Measurements from ENCODE around the gene GPC6. TPM values are rescaled to one million over a fixed set of nuclear protein-coding genes. Genes with fewer than 3 reads are reported as not detected.

Gene GPC6
- polyA plus RNA-seq, 4 donors: 0.22 to 45.0 (median 1.4) TPM

- Histone ChIP-seq H3K4me3 (ENCODE audit: low read depth in 1 of 3, low read length in 3 of 3) (no peak overlapping the region), H3K4me1 (ENCODE audit: control insufficient read depth in 3 of 3, insufficient read depth in 2 of 3, low read depth in 1 of 3, low read length in 2 of 3) (no peaks in the 10 kb centered on the region), H3K27ac (ENCODE audit: low read depth in 1 of 3, low read length in 2 of 3) (no peak overlapping the region), H3K27me3 (ENCODE audit: control insufficient read depth in 3 of 3, insufficient read depth in 3 of 3, low read length in 3 of 3) (no peaks in the 10 kb centered on the region), H3K9me3 (ENCODE audit: control insufficient read depth in 2 of 2, insufficient read depth in 1 of 2, low read depth in 1 of 2, low read length in 1 of 2) (peaks cover 0 to 6% of the 10 kb centered on the region in 2 donors), H3K36me3 (ENCODE audit: control insufficient read depth in 3 of 3, insufficient read depth in 2 of 3, low read depth in 1 of 3, low read length in 3 of 3) (no peaks in the 10 kb centered on the region)
- 83 to 91% (median 87%) methylated on average over 7 of the region's 7 CpGs for WGBS, 3 donors
- DNase-seq (no peak), FAIRE-seq (no peak)
Observed at GRCh38 chr13:93249364-93250306, 23.0 kb downstream of the GPC6 start.

DNA sequence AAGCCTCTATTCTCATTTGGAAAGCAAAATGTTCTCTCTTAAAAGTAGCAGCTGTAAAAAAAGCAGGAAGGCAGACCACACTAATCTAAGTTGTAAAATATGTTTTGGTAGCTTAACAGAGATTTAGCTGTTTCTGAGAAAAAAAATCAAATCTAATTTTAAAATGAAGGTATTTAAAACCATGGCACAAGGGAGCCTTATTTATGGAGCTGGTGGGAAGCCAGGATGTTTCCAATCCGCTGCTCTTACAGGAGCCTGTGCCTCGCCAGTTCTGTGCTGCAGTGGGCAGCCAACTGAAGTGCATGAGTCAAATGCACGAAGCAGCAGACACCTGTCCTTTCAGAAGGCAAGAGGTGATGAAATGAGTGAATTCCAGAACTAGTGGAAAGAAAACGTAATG is 28.2 kb downstream of the GPC6 start:
- WGBS, 3 donors: 64 to 74% (median 68%) methylated on average over 4 of the region's 4 CpGs

GRCh38 chr13:93256998-93257397 is 30.4 kb downstream of the GPC6 start:
- WGBS, 3 donors: 66 to 88% (median 73%) methylated on average over 2 of the region's 2 CpGs
- FAIRE-seq (no peak), DNase-seq (no peak)
- Histone ChIP-seq H3K36me3 (ENCODE audit: control insufficient read depth in 3 of 3, insufficient read depth in 2 of 3, low read depth in 1 of 3, low read length in 3 of 3) (no peaks in the 10 kb centered on the region), H3K27ac (ENCODE audit: low read depth in 1 of 3, low read length in 2 of 3) (no peak overlapping the region), H3K4me1 (ENCODE audit: control insufficient read depth in 3 of 3, insufficient read depth in 2 of 3, low read depth in 1 of 3, low read length in 2 of 3) (no peaks in the 10 kb centered on the region), H3K27me3 (ENCODE audit: control insufficient read depth in 3 of 3, insufficient read depth in 3 of 3, low read length in 3 of 3) (no peaks in the 10 kb centered on the region), H3K4me3 (ENCODE audit: low read depth in 1 of 3, low read length in 3 of 3) (no peak overlapping the region), H3K9me3 (ENCODE audit: control insufficient read depth in 2 of 2, insufficient read depth in 1 of 2, low read depth in 1 of 2, low read length in 1 of 2) (no peaks in the 10 kb centered on the region)

More for the DNA sequence above, 28.2 kb downstream of the GPC6 start:
- Histone ChIP-seq H3K27me3 (ENCODE audit: control insufficient read depth in 3 of 3, insufficient read depth in 3 of 3, low read length in 3 of 3) (no peaks in the 10 kb centered on the region), H3K4me1 (ENCODE audit: control insufficient read depth in 3 of 3, insufficient read depth in 2 of 3, low read depth in 1 of 3, low read length in 2 of 3) (no peaks in the 10 kb centered on the region), H3K27ac (ENCODE audit: low read depth in 1 of 3, low read length in 2 of 3) (no peak overlapping the region), H3K36me3 (ENCODE audit: control insufficient read depth in 3 of 3, insufficient read depth in 2 of 3, low read depth in 1 of 3, low read length in 3 of 3) (no peaks in the 10 kb centered on the region), H3K9me3 (ENCODE audit: control insufficient read depth in 2 of 2, insufficient read depth in 1 of 2, low read depth in 1 of 2, low read length in 1 of 2) (peaks cover 0 to 3% of the 10 kb centered on the region in 2 donors), H3K4me3 (ENCODE audit: low read depth in 1 of 3, low read length in 3 of 3) (no peak overlapping the region)
- FAIRE-seq (no peak), DNase-seq (no peak)

DNA sequence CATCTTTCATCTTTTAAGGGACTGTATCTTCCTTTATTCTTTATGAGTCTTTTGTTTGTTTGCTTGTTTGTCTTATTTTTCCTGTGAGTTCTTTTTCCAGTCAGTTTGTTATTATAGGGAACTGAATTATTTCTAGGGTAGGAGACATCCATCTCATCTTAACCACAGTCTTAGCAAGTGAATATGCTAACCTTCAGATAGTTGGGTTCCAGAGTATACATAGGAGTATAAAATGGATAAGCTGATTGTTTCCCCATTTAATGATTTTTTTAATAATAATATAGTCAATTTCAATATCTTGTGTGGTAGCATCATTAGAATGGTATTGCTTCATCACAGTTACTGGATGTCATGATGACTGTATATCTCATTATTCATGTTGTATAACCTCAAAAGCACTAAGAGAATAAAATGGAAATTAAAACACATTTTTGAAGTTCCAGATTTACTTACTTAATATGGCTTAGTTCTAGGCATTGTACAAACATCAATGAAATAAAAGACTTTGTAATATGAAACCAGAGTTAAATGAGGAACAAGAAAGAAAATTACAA is 33.0 kb downstream of the GPC6 start:
- FAIRE-seq (no peak), DNase-seq (no peak)
- H3K4me3 ChIP-seq (ENCODE audit: low read depth in 1 of 3, low read length in 3 of 3): no peak overlapping the region
- H3K27ac ChIP-seq (ENCODE audit: low read depth in 1 of 3, low read length in 2 of 3): no peak overlapping the region
- no peaks in the 10 kb centered on the region for H3K27me3 ChIP-seq (ENCODE audit: control insufficient read depth in 3 of 3, insufficient read depth in 3 of 3, low read length in 3 of 3)
- H3K9me3 ChIP-seq (ENCODE audit: control insufficient read depth in 2 of 2, insufficient read depth in 1 of 2, low read depth in 1 of 2, low read length in 1 of 2): no peaks in the 10 kb centered on the region
- no peaks in the 10 kb centered on the region for H3K4me1 ChIP-seq (ENCODE audit: control insufficient read depth in 3 of 3, insufficient read depth in 2 of 3, low read depth in 1 of 3, low read length in 2 of 3)
- H3K36me3 ChIP-seq (ENCODE audit: control insufficient read depth in 3 of 3, insufficient read depth in 2 of 3, low read depth in 1 of 3, low read length in 3 of 3): peaks cover 0 to 3% (median 0%) of the 10 kb centered on the region in 3 donors

- Histone ChIP-seq H3K4me3 (ENCODE audit: low read depth in 1 of 3, low read length in 3 of 3) (no peak overlapping the region), H3K27me3 (ENCODE audit: control insufficient read depth in 3 of 3, insufficient read depth in 3 of 3, low read length in 3 of 3) (no peaks in the 10 kb centered on the region), H3K9me3 (ENCODE audit: control insufficient read depth in 2 of 2, insufficient read depth in 1 of 2, low read depth in 1 of 2, low read length in 1 of 2) (no peaks in the 10 kb centered on the region), H3K27ac (ENCODE audit: low read depth in 1 of 3, low read length in 2 of 3) (no peak overlapping the region), H3K36me3 (ENCODE audit: control insufficient read depth in 3 of 3, insufficient read depth in 2 of 3, low read depth in 1 of 3, low read length in 3 of 3) (peaks cover 0 to 3% (median 0%) of the 10 kb centered on the region in 3 donors), H3K4me1 (ENCODE audit: control insufficient read depth in 3 of 3, insufficient read depth in 2 of 3, low read depth in 1 of 3, low read length in 2 of 3) (no peaks in the 10 kb centered on the region)
- no peak for DNase-seq
- 89 to 96% (median 93%) methylated on average over 1 of the region's 1 CpG for WGBS, 3 donors
- no peak for FAIRE-seq
Observed at GRCh38 chr13:93260591-93260990, 34.0 kb downstream of the GPC6 start.

DNA sequence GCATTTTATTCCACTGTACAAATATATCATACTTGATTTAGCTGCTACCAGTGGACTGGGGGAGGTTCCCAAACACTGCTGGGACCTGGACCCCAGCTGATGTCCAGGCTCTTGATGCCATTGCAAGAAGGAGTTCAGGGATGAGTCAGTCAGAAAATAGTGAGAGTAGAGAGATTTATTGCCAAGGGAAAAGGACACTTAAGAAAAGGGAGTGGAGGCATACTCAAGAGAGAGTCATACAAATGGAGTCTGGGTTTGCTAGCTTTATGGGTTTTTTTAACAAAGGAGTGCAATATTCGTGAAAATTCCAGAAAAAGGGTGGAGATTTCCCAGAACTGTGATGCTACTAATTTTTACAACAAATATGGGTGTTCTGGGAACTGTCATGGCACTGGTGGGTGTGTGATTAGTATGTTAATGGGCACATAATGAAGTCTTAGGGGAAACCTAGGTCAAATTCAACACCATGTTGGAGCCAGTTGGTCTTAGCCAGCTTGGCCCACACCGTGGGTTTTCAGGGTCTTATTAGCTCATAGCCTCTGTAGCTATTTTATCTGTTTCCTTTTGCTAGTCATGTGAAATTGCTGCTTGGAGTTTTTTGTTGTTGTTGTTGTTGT is 36.2 kb downstream of the GPC6 start:
- Histone ChIP-seq H3K4me3 (ENCODE audit: low read depth in 1 of 3, low read length in 3 of 3) (no peak overlapping the region), H3K9me3 (ENCODE audit: control insufficient read depth in 2 of 2, insufficient read depth in 1 of 2, low read depth in 1 of 2, low read length in 1 of 2) (no peaks in the 10 kb centered on the region), H3K36me3 (ENCODE audit: control insufficient read depth in 3 of 3, insufficient read depth in 2 of 3, low read depth in 1 of 3, low read length in 3 of 3) (peaks cover 0 to 3% (median 0%) of the 10 kb centered on the region in 3 donors), H3K27ac (ENCODE audit: low read depth in 1 of 3, low read length in 2 of 3) (no peak overlapping the region), H3K4me1 (ENCODE audit: control insufficient read depth in 3 of 3, insufficient read depth in 2 of 3, low read depth in 1 of 3, low read length in 2 of 3) (no peaks in the 10 kb centered on the region), H3K27me3 (ENCODE audit: control insufficient read depth in 3 of 3, insufficient read depth in 3 of 3, low read length in 3 of 3) (no peaks in the 10 kb centered on the region)
- DNase-seq: no peak
- FAIRE-seq: no peak
- 32 to 64% (median 48%) methylated on average over 2 of the region's 2 CpGs for WGBS, 3 donors

DNA sequence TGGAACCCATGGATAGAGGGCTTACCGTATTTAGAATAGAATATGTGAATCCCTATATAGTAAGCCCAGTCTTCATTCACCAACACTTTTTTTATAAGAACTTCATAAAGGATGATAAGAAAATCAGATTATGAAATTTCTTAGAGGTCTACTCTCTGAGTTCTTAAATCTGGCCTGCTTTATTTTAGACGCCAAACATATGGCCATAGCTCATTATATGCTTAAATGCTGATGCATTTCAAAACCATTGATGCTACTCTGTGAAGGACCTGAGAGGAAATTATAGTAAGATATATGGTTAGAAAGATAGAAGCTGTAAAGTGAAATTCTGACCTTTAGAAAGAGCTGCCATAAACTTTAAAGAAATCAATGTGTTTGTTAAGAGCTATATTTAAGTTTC is 38.3 kb downstream of the GPC6 start:
- Histone ChIP-seq H3K4me1 (ENCODE audit: control insufficient read depth in 3 of 3, insufficient read depth in 2 of 3, low read depth in 1 of 3, low read length in 2 of 3) (no peaks in the 10 kb centered on the region), H3K4me3 (ENCODE audit: low read depth in 1 of 3, low read length in 3 of 3) (no peak overlapping the region), H3K9me3 (ENCODE audit: control insufficient read depth in 2 of 2, insufficient read depth in 1 of 2, low read depth in 1 of 2, low read length in 1 of 2) (no peaks in the 10 kb centered on the region), H3K36me3 (ENCODE audit: control insufficient read depth in 3 of 3, insufficient read depth in 2 of 3, low read depth in 1 of 3, low read length in 3 of 3) (peaks cover 0 to 3% (median 0%) of the 10 kb centered on the region in 3 donors), H3K27ac (ENCODE audit: low read depth in 1 of 3, low read length in 2 of 3) (no peak overlapping the region), H3K27me3 (ENCODE audit: control insufficient read depth in 3 of 3, insufficient read depth in 3 of 3, low read length in 3 of 3) (no peaks in the 10 kb centered on the region)
- 90 to 97% (median 95%) methylated on average over 2 of the region's 2 CpGs for WGBS, 3 donors
- FAIRE-seq (no peak), DNase-seq (no peak)

DNA sequence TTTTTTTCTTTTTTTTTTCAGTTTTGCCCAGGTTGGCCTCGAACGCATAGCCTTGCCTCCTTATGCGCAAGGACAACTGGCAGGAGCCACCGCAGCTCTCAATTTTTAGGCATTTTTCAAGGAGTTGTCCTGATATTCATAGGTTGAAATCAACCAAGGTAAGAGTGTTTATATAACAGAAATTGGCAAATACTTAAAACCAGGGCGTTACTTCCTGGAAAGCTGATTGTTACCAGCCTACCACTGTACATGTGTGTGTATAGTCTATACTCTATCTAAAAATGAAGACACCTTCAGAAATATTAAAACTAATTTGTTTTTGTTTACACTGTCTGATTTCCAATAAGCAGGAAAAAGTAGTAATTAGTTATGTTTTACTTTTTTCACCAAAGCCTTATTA is 39.2 kb downstream of the GPC6 start:
- 74 to 90% (median 77%) methylated on average over 5 of the region's 5 CpGs for WGBS, 3 donors
- no peak overlapping the region for H3K4me3 ChIP-seq (ENCODE audit: low read depth in 1 of 3, low read length in 3 of 3)
- H3K27ac ChIP-seq (ENCODE audit: low read depth in 1 of 3, low read length in 2 of 3): no peak overlapping the region
- no peaks in the 10 kb centered on the region for H3K9me3 ChIP-seq (ENCODE audit: control insufficient read depth in 2 of 2, insufficient read depth in 1 of 2, low read depth in 1 of 2, low read length in 1 of 2)
- no peak for DNase-seq
- FAIRE-seq: no peak
- H3K4me1 ChIP-seq (ENCODE audit: control insufficient read depth in 3 of 3, insufficient read depth in 2 of 3, low read depth in 1 of 3, low read length in 2 of 3): peaks cover 0 to 2% (median 0%) of the 10 kb centered on the region in 3 donors
- H3K27me3 ChIP-seq (ENCODE audit: control insufficient read depth in 3 of 3, insufficient read depth in 3 of 3, low read length in 3 of 3): no peaks in the 10 kb centered on the region
- H3K36me3 ChIP-seq (ENCODE audit: control insufficient read depth in 3 of 3, insufficient read depth in 2 of 3, low read depth in 1 of 3, low read length in 3 of 3): peaks cover 0 to 3% (median 0%) of the 10 kb centered on the region in 3 donors

Measured in small intestine (tissue), 7 donors.